Fibroblast of mammary gland (primary cell): ENCODE data around the gene ETS1.

Experiments used
- DNase-seq: peaks from one replicate; pipeline ENCODE4 v3.0.0-alpha.2; 2010; ENCODE audit warnings: low read depth
- H3K4me3 ChIP-seq: 2 replicates; pipeline ENCODE4 v1.5.1; 2011; ENCODE audit warnings: low read depth, mild to moderate bottlenecking, low read length, moderate library complexity; ENCODE audit not compliant: control insufficient read depth
- TF ChIP-seq, protein P1 (sequence below): conservative IDR thresholded peaks from 2 replicates; pipeline ENCODE4 v1.5.1; 2011; ENCODE audit warnings: low read depth, low read length, inconsistent platforms; ENCODE audit not compliant: control insufficient read depth, insufficient read depth

Gene ETS1

DNA sequence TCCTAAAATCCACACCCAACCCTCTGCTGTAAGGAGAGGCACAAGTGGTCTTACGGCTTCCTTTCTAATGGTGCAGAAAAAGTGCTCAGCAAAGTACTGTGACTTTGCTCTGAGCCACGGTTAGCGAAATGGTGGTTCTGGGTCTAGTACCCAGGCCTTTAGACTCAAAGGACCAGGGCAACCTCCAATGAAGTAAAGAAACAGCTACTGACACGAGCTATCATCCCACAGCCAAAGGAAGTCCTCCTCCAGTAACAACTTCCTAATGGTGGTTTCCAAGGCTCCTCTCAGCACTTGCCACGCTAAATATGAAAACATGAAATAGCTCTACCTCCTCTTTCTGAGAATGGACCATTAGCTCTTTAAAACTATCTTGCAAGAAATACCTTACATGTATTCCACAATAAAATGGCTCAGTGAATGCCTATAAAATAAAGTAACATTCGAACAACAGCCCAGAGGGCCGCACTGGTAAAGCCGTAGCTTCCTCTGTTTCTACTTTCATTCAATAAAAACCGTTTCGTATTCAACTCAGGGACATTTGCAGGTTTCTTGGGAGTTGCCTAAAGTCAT lies 122.4 kb downstream of the ETS1 start:
- TF ChIP-seq, protein P1, sequence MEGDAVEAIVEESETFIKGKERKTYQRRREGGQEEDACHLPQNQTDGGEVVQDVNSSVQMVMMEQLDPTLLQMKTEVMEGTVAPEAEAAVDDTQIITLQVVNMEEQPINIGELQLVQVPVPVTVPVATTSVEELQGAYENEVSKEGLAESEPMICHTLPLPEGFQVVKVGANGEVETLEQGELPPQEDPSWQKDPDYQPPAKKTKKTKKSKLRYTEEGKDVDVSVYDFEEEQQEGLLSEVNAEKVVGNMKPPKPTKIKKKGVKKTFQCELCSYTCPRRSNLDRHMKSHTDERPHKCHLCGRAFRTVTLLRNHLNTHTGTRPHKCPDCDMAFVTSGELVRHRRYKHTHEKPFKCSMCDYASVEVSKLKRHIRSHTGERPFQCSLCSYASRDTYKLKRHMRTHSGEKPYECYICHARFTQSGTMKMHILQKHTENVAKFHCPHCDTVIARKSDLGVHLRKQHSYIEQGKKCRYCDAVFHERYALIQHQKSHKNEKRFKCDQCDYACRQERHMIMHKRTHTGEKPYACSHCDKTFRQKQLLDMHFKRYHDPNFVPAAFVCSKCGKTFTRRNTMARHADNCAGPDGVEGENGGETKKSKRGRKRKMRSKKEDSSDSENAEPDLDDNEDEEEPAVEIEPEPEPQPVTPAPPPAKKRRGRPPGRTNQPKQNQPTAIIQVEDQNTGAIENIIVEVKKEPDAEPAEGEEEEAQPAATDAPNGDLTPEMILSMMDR, result no peak
- no peak for DNase-seq
- no peak overlapping the region for H3K4me3 ChIP-seq

DNA sequence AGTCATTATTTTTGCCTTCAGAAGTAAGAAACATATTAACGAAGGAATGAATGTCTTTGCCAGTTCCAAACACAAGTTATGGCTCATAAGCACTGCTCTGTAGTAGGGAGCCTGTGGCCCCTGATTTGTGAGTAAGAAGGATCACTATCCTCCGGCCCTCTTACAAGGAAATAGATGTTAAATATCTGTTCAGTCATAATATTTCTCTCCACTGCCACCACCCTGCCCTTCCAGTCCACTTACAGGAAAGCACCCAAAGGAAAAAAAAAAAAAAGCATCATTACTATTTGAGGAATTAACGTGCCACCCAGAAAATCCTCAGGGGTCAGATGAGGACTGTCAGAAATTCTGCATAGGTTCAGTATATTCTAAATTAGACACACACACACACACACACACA lies 123.4 kb downstream of the ETS1 start:
- TF ChIP-seq, protein P1, result no peak
- DNase-seq, result no peak

DNA sequence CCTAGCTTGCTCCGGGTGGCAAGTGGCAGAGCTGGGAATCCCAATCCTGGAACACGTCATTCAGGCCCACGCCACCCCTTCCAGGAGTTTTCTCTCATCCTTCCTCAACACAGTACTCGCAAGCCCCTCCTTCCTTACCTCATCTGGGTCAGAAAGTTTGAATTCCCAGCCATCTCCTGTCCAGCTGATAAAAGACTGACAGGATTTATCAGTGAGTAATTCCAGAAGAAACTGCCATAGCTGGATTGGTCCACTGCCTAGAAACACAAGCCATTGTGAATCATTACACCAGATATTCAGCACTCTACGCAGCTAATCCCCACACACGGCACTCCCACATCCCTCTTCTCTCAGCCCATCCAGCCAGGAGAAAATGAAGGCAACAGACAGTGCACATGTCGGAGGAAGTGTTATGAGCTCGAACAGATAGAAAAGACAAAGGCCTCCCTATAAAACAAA lies 124.0 kb downstream of the ETS1 start:
- DNase-seq, result peak; percentile 97
- TF ChIP-seq, protein P1, result no peak
- no peak overlapping the region for H3K4me3 ChIP-seq

More for the DNA sequence above, 123.4 kb downstream of the ETS1 start:
- H3K4me3 ChIP-seq, result no peak overlapping the region

DNA sequence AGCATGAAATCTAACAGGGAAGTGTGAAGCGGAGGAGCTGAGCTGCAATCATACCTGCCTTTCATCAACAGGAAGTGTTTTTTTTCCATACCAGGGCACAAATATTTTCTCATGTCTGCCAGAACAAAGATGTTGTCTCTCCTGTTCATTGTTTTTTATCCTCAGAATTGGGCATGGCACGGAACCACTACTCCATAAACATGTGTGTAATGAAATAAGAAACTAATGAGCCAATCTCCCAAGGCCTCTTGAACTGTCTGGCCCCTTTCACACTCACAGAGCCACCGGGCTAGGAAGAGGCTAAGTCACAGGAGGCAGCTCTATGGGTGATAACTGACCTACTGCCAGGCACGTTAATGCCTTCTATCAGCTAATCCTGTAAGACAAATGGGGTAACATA lies 124.4 kb downstream of the ETS1 start:
- no peak for DNase-seq
- TF ChIP-seq, protein P1, result no peak
- no peak overlapping the region for H3K4me3 ChIP-seq

DNA sequence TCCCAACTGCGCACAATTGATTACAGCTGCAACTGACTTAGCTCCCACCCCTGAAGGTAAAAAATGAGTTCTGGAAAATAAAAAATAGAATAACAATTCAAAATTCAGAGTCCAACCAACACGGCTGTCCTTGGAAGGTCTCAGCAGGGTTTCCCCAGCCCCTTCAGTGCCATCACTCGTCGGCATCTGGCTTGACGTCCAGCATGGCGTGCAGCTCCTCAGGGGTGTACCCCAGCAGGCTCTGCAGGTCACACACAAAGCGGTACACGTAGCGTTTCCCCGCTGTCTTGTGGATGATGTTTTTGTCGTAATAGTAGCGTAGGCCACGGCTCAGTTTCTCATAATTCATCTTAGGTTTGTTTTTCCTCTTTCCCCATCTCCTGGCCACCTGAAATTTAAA lies 125.2 kb downstream of the ETS1 start:
- no peak overlapping the region for H3K4me3 ChIP-seq
- TF ChIP-seq, protein P1, result no peak
- no peak for DNase-seq

DNA sequence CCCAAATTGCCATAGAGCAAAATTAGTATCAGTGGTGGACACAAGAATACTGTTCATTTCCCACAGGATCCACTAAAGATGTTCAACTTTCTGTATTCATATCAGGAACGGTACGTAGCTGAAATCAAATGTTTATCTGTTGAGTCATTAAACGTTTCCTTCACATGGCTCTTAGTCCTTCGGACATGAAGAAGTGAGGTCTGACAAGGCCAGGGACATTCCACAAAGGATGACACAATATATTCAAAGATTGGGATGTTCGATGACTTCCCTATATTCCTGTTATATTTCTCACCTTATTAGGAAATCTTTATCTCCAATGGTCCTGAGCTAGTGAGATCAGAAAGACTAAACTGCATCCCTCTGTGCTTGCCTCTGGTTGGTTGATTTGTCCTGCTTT lies 129.0 kb downstream of the ETS1 start:
- H3K4me3 ChIP-seq, result no peak overlapping the region
- peak; percentile 92 for DNase-seq
- TF ChIP-seq, protein P1, result no peak

DNA sequence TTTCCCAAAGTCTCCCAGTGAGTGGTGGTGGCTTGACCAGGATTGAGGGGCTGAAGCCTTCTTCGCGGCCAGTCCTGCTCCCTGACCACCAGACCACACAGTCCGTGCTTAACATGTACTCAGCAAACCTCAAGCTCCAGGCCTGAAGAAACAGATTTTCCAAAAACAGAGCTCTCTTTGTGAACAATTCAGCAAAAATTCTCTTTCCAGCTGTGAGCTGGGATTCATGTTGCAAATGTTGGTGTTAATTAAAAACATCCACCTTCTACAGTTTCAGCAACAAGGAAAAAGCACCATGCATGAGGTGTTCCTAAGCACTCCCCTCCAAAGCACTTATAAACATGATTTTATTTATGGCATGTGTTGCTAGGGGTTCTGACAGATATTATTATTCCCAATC lies 129.5 kb downstream of the ETS1 start:
- peak; percentile 58 for DNase-seq
- TF ChIP-seq, protein P1, result no peak
- no peak overlapping the region for H3K4me3 ChIP-seq
